Caco-2 (cell line): ENCODE results near the gene TOE1. TPM values are rescaled to one million over a fixed set of nuclear protein-coding genes. Genes with fewer than 3 reads are reported as not detected.

ENCODE experiments used
- BruUV-seq: library from RNA; stranded (reverse); fragments of 400-500 nt; replicated peaks from 2 replicates; lab custom pipeline; 2021; lab: Mats Ljungman, UMichigan
- CTCF ChIA-PET: fragments of 300-600 bp; sonication (Branson Sonifier 250); formaldehyde crosslinking; loops from one replicate; lab custom pipeline; 2022; ENCODE audit warnings: antibody characterized with exemption; lab: Charles Lee
- POLR2A ChIA-PET: fragments of 300-600 bp; sonication (Branson Sonifier 250); formaldehyde crosslinking; loops from one replicate; lab custom pipeline; 2022; ENCODE audit warnings: antibody characterized with exemption; lab: Charles Lee
- DNase-seq, 2 experiments: peaks; one replicate each; pipeline versions ENCODE4 v3.0.0 to v3.0.0-alpha.2; 2020 to 2022
- H3K27me3 ChIP-seq: replicated peaks from 2 replicates; pipeline ENCODE4 v1.6.0; 2011; ENCODE audit warnings: low read length; ENCODE audit not compliant: control insufficient read depth, insufficient read depth
- H3K36me3 ChIP-seq: 2 replicates; pipeline ENCODE4 v1.5.1; 2011; ENCODE audit warnings: low read length; ENCODE audit not compliant: control insufficient read depth, insufficient read depth
- H3K4me1 ChIP-seq: fragments of 250-450 bp; sonication (Bioruptor Pico); 2 replicates; pipeline ENCODE4 v1.5.1; 2020; ENCODE audit warnings: mild to moderate bottlenecking
- H3K4me3 ChIP-seq: 2 replicates; pipeline ENCODE4 v1.5.1; 2011; ENCODE audit warnings: low read depth, mild to moderate bottlenecking, control low read depth, low read length
- H3K9me3 ChIP-seq: fragments of 250-450 bp; sonication (Bioruptor Pico); 2 replicates; pipeline ENCODE4 v1.5.1; 2020; ENCODE audit warnings: mild to moderate bottlenecking, moderate library complexity
- H3K27ac Mint-ChIP-seq: one replicate; pipeline ENCODE4 v1.8.0; 2022; ENCODE audit warnings: mixed read lengths; ENCODE audit not compliant: unreplicated experiment
- H3K27me3 Mint-ChIP-seq: one replicate; pipeline ENCODE4 v1.8.0; 2022; ENCODE audit warnings: mixed read lengths; ENCODE audit not compliant: insufficient read depth, unreplicated experiment
- H3K36me3 Mint-ChIP-seq: one replicate; pipeline ENCODE4 v1.8.0; 2022; ENCODE audit warnings: mild to moderate bottlenecking, mixed read lengths; ENCODE audit not compliant: insufficient read depth, unreplicated experiment
- H3K4me1 Mint-ChIP-seq: one replicate; pipeline ENCODE4 v1.8.0; 2022; ENCODE audit warnings: low read depth, mixed read lengths; ENCODE audit not compliant: unreplicated experiment
- H3K4me3 Mint-ChIP-seq: one replicate; pipeline ENCODE4 v1.8.0; 2022; ENCODE audit warnings: mild to moderate bottlenecking, moderate library complexity, mixed read lengths; ENCODE audit not compliant: unreplicated experiment
- H3K9me3 Mint-ChIP-seq: one replicate; pipeline ENCODE4 v1.8.0; 2022; ENCODE audit warnings: mixed read lengths; ENCODE audit not compliant: unreplicated experiment
- CTCF ChIP-seq, 2 experiments: fragments of 200-600 bp in 1 of 2; IDR thresholded peaks; 1 replicate in 1 of 2; 2 replicates in 1 of 2; pipeline versions ENCODE4 v1.5.1 to v1.8.0; 2011 to 2022; ENCODE audit warnings: antibody characterized with exemption in 1 of 2, control low read depth in 1 of 2, inconsistent platforms in 1 of 2, low read depth in 1 of 2, low read length in 1 of 2, mild to moderate bottlenecking in 1 of 2, moderate library complexity in 1 of 2; ENCODE audit not compliant: insufficient read depth in 1 of 2, severe bottlenecking in 1 of 2, unreplicated experiment in 1 of 2
- intact Hi-C: fragments of 100-400 bp; cut with micrococcal nuclease; formaldehyde crosslinking; loops from one replicate; pipeline ENCODE4 v1.10.0; 2022; ENCODE audit not compliant: unreplicated experiment
- total RNA-seq: library from RNA; stranded (reverse); gene quantifications from 2 replicates; pipeline ENCODE4 v1.2.3, GENCODE V29; 2022

TOE1 gene
- total RNA-seq, 1 experiment from 2014 or later: 15.5 TPM

DNA sequence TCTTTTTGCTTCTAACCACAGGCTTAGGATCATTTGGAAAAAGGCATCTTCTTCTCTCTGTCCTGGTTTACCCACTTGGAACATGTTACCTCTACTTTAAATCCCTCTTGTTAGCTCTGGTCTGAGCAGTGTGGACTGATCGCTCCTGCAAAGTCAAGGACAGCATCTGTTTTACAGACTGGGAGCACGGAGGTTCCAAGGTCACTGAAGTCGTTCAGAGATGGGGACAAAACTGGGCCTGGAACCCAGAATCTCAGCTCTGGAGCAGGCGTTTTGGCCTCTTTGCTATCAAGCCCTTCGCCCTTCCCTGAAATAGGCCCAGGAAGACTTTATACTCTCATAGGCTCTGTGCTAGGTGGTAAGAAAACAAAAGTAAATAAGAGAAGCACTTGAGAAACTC lies 11.5 kb downstream of the TOE1 start:
- no peaks in the 10 kb centered on the region for H3K27me3 Mint-ChIP-seq

GRCh38 chr1:45353685-45354084 lies 13.7 kb downstream of the TOE1 start:
- no TSS peak for BruUV-seq
- peaks cover 13% of the 10 kb centered on the region for H3K36me3 Mint-ChIP-seq
- H3K4me1 ChIP-seq: peaks cover 9% of the 10 kb centered on the region
- no peak overlapping the region for H3K4me3 Mint-ChIP-seq
- intact Hi-C loops: no loop called here
- no peaks in the 10 kb centered on the region for H3K27me3 Mint-ChIP-seq
- peaks cover 21% of the 10 kb centered on the region for H3K4me1 Mint-ChIP-seq
- TF ChIP-seq CTCF (IDR thresholded peaks at IDR 0.05; ENCODE audit: insufficient read depth in 1 of 2, low read depth in 1 of 2, low read length in 1 of 2, severe bottlenecking in 1 of 2, unreplicated experiment in 1 of 2): no peak
- no peaks in the 10 kb centered on the region for H3K9me3 Mint-ChIP-seq
- H3K36me3 ChIP-seq: peaks cover 3% of the 10 kb centered on the region
- no peak overlapping the region for H3K4me3 ChIP-seq
- H3K27ac Mint-ChIP-seq: no peak overlapping the region
- DNase-seq: no peak
- H3K9me3 ChIP-seq: no peaks in the 10 kb centered on the region
- H3K27me3 ChIP-seq: no peaks in the 10 kb centered on the region
- ChIA-PET CTCF (no interaction called here), POLR2A (no interaction called here)

More for the DNA sequence above, 11.5 kb downstream of the TOE1 start:
- no peak for DNase-seq
- Histone ChIP-seq H3K9me3 (no peaks in the 10 kb centered on the region), H3K27me3 (no peaks in the 10 kb centered on the region), H3K4me1 (peaks cover 24% of the 10 kb centered on the region), H3K4me3 (no peak overlapping the region), H3K36me3 (peaks cover 3% of the 10 kb centered on the region)
- BruUV-seq: no TSS peak
- no peak overlapping the region for H3K4me3 Mint-ChIP-seq
- ChIA-PET CTCF (no interaction called here), POLR2A (no interaction called here)
- TF ChIP-seq CTCF (IDR thresholded peaks at IDR 0.05; ENCODE audit: insufficient read depth in 1 of 2, low read depth in 1 of 2, low read length in 1 of 2, severe bottlenecking in 1 of 2, unreplicated experiment in 1 of 2): no peak
- intact Hi-C loops: no loop called here
- peaks cover 21% of the 10 kb centered on the region for H3K36me3 Mint-ChIP-seq
- no peaks in the 10 kb centered on the region for H3K9me3 Mint-ChIP-seq
- H3K27ac Mint-ChIP-seq: no peak overlapping the region
- peaks cover 32% of the 10 kb centered on the region for H3K4me1 Mint-ChIP-seq

DNA sequence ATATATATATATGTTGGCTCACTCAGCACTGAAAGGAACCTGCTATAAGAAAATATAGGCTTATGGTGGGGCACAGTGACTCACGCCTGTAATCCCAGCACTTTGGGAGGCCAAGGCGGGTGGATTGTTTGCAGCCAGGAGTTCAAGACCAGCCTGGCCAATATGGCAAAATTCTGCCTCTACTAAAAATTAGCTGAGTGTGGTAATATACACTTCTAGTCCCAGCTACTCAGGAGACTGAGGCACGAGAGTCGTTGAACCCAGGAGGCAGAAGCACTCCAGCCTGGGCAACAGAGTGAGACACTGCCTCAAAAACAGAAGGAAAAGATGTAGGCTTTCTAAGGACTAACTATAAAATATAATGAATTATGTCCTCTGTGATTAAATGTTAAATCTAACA lies 14.9 kb downstream of the TOE1 start:
- Histone ChIP-seq H3K4me3 (no peak overlapping the region), H3K36me3 (peaks cover 3% of the 10 kb centered on the region), H3K9me3 (no peaks in the 10 kb centered on the region), H3K4me1 (no peaks in the 10 kb centered on the region), H3K27me3 (no peaks in the 10 kb centered on the region)
- no peak overlapping the region for H3K27ac Mint-ChIP-seq
- intact Hi-C loops: no loop called here
- no peaks in the 10 kb centered on the region for H3K9me3 Mint-ChIP-seq
- BruUV-seq: no TSS peak
- TF ChIP-seq CTCF (IDR thresholded peaks at IDR 0.05; ENCODE audit: insufficient read depth in 1 of 2, low read depth in 1 of 2, low read length in 1 of 2, severe bottlenecking in 1 of 2, unreplicated experiment in 1 of 2): no peak
- ChIA-PET POLR2A (no interaction called here), CTCF (interaction anchor here (1.4 kb wide), 1 partner anchor 138 kb away, joined by 6 read pairs; no protein-coding TSS in a partner anchor)
- no peak overlapping the region for H3K4me3 Mint-ChIP-seq
- H3K27me3 Mint-ChIP-seq: no peaks in the 10 kb centered on the region
- H3K4me1 Mint-ChIP-seq: peaks cover 14% of the 10 kb centered on the region
- DNase-seq: no peak
- H3K36me3 Mint-ChIP-seq: peaks cover 12% of the 10 kb centered on the region
